HG03025 (cell line): ENCODE measurements around the gene C6orf47.

Experiments used
- ATAC-seq: cut with Tn5 transposase; IDR thresholded peaks from one replicate; pipeline ENCODE4 v1.9.1; 2021; ENCODE audit warnings: mild to moderate bottlenecking, moderate library complexity; ENCODE audit not compliant: unreplicated experiment, low FRiP score

C6orf47 gene

DNA sequence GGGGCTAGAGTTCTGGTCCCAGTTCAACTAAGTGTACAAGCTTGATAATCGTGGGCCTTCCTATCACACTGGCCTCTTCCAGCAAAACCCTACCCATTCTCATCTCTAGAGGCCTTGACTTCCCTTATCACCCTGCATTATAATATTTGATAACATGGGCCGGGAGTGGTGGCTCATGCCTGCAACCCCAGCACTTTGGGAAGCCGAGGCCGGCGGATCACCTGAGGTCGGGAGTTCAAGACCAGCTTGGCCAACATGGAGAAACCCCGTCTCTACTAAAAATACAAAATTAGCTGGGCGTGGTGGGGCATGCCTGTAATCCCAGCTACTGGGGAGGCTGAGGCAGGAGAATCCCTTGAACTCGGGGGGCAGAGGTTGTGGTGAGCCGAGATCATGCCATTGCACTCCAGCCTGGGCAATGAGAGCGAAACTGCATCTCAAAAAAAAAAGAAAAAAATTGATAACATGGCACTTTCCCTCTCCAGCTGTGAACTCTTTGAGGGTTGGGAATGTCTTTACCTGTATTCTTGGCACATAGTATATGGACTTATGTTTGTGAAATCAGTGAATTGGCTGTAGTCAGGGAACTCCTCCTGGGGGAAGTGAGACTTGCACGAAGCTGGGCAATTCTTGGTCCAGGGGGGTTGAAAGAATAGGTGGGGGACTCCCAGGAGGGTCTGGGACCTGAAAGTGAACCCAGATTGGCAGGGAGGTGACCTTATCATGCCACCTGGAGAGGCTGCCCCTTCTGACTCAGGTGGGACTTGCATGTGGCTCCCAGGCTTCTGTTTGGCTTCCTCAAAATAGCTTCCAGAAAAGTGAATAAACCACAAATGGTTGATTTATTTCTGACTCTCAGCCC, 915 bp upstream of the C6orf47 start:
- ATAC-seq: no peak

DNA sequence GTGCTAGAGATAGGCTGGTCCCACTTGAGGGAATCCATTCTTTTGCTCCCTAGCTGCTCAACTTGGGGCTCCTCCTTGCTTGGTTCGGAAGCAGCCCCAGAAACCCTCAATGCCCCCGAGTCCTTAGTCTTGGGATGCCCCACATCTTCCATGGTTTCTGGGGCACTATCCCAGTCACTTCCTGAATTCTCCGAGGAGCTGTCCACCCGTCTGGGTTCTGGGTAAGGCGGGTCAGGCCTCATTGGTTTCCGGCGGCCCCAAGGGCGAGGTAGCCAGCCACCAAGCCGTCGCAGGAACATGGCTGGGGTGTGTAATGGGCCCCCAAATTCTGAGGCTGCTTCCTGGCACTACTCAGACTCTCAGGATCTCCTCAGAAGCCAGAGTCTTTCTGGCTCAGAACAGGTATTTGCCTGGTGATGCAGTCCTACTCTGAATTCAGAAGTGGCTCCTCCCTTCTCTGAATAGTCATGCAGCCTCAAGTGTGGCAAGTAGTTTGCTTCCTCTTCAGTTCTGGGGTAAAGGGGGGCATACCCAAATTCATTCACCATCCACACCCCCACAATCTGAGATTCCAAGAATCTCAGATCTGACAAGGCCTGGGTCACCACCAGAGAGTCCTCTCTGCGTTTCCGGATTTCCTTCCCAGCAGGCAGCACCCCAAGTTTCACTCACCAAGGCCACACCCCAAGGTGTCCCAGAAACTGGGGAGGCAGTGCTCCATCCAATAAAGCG, 763 bp downstream of the C6orf47 start:
- no peak for ATAC-seq

DNA sequence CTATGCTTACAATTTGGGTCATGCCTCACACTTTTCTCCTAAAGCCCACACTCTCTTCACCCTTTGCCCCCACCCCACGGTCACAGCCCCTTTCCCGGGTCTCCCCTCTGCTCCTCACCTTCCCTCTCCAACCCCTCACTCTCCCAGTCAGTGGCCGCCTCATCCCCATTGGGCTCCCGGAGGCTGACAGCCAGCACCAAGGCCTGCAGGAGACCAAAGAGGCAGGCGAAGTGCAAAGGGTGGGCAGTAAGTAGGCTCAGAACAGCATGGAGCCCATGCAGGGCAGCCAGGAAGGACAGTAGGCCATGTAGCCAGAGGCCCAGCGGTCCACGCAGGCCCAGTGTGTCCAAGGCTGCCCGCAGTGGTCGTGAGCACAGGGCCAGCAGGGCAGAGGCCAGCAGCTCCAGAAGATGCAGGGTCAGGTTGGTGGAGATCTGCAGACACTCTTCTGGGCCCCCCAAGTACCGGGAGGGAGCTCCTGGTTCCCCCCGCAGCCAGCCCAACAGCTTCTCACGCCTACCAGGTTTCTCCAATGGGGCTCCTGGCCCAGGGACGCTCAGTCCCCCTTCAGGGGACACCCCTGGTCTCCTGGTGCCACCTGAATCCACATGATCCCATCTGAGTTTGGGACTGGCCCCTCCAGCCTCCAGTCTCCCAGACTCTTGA, 1.5 kb downstream of the C6orf47 start:
- no peak for ATAC-seq

DNA sequence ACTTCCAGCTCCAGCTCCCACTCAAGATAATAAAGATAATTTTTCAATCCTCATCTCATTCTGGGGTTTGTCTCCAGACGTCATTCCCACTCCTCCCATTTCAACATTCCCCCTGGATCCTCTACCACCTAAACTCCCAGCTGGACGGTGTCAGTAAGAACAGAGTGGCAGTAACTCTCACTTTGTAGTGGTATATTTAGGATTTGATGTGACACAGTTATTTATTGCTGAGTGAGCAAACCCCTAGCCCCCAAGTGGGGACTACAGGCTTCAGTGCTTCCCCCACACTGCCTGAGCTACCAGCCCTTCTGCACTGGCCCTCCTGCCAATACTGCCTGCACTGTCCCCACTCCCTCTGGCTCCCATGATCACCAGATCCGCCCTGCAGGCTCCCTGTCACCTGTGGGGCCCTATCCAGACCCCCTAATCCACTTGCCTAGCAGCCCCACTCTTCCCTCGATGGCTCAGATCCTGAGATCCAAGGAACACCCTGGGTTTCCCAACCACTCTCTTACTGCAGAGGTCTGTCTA, 2.4 kb downstream of the C6orf47 start:
- ATAC-seq: no peak

DNA sequence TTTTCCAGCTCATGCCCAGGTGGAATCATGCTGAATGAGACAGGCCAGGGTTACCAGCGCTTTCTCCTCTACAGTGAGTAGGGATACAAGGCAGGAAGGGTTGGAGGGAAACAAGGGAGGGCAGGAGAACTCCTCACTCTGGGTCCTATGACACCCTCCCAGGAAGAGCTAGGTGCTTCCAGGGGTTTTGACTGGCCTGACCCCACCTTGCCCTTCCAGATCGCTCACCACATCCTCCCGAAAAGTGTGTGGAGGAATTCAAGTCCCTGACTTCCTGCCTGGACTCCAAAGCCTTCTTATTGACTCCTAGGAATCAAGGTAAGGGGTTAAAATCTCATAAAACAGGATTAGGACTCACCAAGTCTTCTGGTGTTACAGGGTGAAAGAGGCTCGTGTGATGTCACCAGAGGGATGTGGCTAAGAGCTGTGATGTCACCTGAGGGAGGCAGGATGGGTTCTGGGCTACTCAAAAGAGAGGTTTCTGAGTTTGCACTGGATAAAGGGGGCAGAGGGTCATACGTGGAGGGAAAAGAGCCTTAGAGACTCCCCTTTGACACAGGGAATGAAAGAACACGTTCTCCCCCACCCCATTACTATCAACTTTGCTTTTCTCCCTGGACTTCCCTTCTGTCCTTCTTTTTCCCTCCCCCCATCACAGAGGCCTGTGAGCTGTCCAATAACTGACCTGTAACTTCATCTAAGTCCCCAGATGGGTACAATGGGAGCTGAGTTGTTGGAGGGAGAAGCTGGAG, 3.0 kb downstream of the C6orf47 start:
- ATAC-seq: no peak

DNA sequence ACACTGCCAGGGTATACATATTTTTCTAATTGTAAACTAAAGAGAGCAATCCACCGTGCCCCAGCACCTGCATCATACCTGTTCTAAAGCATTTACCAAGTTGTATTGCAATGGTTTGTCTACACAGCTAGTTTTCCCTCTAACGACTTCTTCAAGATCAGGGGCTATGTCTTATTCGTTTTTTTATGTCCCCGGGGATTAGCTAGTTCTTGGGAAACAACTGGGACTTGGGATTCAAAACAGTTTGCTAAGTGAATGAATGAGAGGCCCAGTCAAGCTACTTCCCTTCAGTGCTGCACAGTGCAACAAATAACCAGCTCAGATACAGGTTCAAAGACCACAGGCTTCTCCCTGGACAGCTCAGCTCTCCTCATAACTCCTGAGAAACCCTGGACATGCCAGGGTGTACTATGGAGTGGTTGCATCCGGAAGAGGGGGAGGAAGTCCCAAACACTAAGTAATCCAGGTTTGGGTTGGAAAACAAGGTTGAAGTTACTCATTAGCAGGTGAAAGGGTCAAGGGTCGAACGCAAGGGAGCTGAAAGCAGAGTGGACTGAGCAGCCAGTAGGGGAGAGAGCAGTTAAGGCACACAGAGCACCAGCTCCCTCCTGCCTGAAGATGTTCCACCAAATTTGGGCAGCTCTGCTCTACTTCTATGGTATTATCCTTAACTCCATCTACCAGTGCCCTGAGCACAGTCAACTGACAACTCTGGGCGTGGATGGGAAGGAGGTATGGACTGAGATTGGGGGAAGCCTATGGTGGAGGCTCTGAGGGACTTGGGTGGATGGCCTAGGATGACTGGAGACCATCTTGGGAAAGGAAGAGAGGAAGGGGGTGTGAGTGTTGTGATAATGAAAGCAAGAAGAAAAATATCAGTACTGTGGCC, 5.0 kb downstream of the C6orf47 start, which contains the start of gene APOM:
APOM (plus strand) TSS at position 546 of the 889 bp plus-strand sequence; CDS start at position 619, 73 bp downstream.
- no peak for ATAC-seq

DNA sequence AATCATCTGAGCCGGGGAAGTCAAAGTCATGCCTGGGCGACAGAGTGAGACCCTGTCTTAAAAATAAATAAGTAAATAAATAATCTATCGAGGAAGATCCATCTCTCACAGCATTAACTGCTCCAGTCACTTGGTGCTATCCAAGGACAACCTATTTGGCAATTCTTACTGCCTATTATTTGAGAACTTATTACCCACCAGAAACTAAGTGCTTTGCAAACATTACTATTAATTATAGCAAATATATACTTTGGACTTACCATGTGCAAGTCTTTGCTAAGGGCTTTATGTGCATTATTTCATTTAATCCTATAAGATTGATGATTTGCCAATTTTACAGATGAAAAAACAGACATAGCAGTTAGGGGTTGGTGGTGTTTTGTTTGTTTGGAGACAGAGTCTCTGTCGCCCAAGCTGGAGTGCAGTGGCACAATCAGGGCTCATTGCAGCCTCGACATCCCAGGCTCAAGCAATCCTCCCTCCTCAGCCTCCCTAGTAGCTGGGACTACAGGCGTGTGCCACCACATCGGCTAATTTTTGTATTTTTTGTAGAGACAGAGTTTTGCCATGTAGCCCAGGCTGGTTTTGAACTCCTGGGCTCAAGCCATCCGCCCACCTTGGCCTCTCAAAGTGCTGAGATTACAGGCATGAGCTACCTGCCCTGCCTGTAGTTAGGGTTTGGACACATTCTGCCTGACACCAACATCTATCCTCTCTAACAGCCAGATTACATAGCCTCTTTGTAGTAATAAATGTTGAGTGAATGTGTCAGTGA, 5.8 kb downstream of the C6orf47 start:
- ATAC-seq: no peak

DNA sequence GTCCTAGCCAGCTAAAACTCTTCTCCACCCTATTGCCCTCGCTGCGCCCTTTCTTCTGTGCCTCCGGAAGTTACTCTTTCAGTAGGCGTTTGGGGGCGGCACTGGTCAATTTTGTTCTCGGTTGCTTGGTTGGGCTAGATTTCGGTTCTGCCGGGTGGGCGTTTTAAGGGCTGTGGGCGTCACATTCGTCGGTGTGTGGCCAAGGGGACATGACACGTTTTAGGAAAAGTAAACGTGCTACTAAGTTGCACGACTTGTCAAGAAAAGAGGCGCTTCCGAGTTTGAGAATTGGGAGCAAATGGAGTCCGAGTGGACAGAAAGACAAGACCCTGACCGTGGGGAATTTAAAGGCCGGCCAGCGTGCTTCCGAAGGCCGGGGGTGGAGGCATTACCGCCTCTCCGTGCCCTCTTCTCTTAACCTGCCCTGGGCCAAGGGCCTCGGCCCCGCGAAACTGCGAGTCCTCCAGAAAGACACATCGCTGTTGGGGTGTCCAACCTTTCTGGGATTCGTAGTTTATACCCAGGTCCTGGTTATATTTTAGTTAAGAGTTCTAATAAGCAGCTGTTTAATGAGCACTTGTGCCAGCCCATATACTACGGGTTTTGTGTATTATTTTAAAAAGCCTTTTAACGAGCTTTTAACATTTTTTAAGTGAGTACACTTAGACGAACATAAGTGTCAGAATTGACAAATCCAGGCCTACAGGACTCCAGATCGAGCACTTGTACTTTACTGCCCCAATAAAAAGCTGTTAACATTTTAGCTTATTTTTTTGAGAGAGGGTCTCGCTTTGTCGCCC, 7.5 kb downstream of the C6orf47 start:
- peak; percentile 47 for ATAC-seq

DNA sequence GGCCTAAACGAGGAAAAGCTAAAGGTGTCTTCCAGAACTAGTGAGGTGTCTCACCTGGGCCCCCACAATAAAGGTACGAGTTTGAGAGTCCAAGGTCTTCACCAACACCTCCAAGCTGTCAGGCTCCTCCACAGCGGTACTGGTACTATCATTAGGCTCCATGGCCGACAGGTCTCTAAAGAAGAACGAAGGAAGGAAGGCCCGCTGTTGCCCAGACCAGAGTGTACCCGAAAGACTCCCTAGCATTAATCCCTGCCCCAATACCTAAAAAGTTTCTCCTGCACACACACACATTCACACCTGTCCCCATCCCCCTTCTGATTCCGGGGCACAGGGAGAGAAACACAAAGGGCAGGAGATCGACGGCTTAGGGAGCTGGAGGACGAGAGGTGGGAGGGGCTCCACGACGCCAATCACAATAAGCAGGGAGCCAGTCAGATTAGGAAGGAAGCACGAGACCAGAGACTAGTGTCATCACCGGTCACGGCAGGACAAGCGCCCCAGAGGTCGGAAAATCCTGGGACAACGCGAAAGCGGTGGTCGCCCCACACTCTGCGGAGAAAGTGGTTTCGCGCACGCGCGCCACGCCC, 8.9 kb downstream of the C6orf47 start:
- peak; percentile 25 for ATAC-seq

DNA sequence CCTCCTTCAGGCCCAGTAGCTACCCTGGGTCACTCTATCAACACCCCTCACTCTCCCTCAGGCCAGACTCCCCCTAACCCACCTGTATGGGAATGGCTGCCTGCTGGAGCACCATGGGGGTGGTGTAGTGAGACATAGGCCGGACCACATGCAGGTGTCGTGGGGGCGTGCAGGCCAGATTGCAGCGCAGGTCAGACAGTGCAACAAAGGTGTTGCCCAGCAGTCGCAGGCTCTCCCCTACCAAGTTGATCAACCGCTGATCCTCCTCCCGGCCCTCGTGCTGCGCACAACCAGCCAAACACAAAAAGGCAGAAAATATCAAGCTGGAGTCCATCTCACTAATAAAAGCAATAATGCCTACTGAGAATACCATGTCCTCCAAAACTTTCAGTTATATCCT, 15.3 kb downstream of the C6orf47 start:
- ATAC-seq: no peak

DNA sequence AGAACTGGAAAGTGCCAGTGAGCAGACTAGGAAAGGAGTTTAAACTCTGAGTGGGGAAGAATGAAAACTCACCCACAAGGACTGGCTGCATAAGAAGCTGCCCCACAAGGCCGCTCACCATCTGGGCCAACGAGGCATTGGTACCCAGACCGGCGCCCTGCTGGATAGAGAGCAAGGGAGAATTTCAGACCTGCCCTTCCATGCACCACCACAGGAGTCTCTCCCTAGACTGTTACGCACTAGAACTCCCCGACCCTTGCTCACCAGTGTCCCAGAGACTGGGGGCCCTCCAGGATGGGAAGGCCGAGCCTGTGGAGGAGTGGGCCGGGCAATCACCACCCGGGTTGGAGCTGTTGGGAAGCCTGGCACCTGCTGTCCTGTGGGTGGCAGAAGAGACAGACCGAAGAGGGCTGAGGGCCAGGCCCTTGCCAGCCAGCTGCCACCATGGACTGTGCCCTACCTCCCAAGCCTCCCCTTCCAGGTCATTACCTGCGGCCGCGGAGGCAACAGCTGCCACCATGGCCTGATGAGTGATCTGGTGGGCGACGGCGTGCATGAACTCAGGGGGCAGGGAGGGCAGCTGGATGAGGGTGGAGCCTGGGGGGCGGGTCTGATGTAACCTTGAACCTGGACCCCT, 16.6 kb downstream of the C6orf47 start:
- no peak for ATAC-seq

DNA sequence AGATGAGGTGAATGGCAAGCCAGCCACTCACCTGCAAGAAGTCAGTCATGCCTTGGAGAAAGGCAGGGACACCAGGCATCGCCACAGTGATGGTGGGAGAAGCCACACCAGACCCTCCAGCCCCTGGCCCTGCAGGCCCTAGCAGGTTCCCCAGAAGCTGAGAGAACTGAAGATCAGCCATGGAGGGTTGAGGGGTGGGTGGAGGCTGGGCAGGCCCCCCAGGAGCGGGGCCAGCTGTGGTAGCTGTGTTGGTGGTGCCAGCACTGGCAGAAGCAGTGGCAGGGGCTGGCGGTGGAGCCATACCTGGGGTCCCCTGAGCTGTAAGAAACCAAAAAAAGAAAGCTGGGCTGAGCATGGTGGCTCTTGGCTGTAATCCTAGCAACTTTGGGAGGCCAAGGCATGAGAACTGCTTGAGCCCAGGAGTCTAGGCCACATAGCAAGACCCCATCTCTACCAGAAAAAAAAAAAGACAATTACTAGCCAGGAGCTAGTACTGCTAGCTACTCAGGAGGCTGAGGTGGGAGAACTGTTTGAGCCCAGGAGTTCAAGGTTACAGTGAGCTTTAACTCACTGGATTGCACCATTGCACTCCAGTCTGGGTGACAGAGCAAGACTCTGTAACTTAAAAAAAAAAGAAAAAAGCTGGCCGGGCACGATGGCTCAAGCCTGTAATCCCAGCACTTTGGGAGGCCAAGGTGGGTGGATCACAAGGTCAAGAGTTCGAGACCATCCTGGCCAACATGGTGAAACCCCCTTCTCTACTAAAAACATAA, 17.6 kb downstream of the C6orf47 start:
- no peak for ATAC-seq

DNA sequence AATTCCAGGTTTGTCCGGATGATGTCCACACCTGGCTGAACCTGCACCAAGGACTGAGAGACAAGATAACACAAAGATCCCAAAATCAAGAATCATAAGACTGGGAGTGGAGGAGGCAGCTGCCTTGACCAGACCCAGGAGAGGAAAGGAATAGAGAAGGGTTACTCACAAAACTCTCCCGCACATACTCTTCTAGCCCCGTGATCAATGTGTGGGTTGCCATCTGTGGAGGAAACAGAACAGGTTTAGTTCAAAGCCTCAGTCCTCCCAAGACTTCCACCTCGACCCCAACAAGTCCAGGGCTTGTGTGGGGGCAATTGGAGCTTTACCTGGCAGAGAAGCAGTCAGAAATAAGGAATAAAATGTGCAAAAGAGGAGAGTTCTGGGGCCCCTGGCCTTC, 19.2 kb downstream of the C6orf47 start:
- ATAC-seq: no peak

DNA sequence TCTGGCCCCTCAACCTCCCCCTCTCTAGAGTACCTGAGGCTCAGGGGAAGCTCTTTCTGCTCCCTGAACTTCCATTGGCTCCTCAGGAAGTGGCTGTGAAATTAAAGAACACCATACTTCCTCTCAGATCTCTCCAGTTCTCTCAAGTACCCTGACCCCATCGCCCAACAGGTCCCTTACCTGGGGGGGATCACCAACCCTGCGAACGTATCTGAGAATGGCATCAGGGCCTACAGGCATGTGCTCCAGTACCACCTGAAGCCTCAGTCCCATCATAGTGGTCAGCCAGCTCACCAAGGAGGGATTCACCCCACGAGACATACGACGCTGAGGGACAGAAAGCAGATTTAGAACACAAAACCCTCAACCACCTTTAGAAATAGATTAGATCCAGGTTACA, 20.0 kb downstream of the C6orf47 start:
- ATAC-seq: no peak

DNA sequence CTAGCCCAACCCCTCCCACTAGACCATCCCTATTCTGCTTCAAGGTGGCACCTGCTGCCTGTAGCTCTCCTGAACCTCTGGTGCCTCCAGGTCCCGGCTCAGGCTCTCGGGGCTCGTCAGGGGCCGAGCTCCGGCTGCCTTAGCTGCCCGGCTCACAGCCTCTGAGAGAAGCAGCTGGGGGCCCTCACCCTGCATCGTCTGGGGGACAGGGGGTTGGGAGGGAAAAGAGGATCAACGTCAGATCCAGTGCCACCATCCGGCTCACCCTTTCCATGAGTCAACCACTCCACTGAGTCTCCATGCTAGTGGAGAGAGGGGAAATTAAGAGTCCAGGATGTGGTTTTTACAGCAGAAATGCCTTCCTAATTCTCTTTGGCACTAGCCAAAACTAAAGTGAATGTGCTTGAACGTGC, 21.1 kb downstream of the C6orf47 start:
- ATAC-seq: no peak

DNA sequence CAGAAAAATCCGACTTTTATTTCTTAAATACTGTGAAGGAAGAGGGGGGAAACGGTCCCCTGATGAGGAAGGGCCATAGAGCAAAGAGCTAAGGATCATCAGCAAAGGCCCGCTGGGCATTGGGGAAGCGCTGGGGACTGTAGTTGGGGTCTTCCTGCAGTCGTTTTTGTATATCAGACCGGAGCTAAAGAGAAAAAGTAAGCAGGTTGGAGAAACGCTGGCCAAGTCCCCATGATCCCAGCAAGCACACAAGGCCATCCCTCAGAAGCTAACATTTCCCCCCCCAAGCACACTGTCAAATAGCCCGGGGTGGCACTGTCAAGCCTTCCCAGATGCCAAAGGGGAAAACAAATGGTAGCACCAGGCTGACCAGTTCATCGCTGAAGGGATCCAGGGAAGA, 21.5 kb downstream of the C6orf47 start:
- ATAC-seq: no peak
